ENCODE results near the gene MSI2.

Gene MSI2

GRCh38 chr17:57444682-57445450 lies 188.5 kb downstream of the MSI2 start:
- no peak for DNase-seq

- DNase-seq = no peak
Measured at GRCh38 chr17:57445772-57446472, 189.6 kb downstream of the MSI2 start.

GRCh38 chr17:57447357-57447989 lies 191.2 kb downstream of the MSI2 start:
- no peak for DNase-seq

- DNase-seq = no peak
Measured at GRCh38 chr17:57447990-57448758, 191.9 kb downstream of the MSI2 start.

- DNase-seq = no peak
Measured at GRCh38 chr17:57448759-57449283, 192.5 kb downstream of the MSI2 start.

GRCh38 chr17:57451191-57451590 lies 194.9 kb downstream of the MSI2 start:
- no peak for DNase-seq

- no peak for DNase-seq
Measured at GRCh38 chr17:57451643-57452042, 195.3 kb downstream of the MSI2 start.

- DNase-seq = no peak
Measured at GRCh38 chr17:57453841-57454425, 197.6 kb downstream of the MSI2 start.

GRCh38 chr17:57454729-57455062 lies 198.4 kb downstream of the MSI2 start:
- DNase-seq = no peak

GRCh38 chr17:57455063-57455914 lies 199.0 kb downstream of the MSI2 start:
- DNase-seq = no peak

- no peak for DNase-seq
Measured at GRCh38 chr17:57456622-57457021, 200.3 kb downstream of the MSI2 start.

GRCh38 chr17:57457188-57457587 lies 200.9 kb downstream of the MSI2 start:
- no peak for DNase-seq

GRCh38 chr17:57458718-57459285 lies 202.5 kb downstream of the MSI2 start:
- no peak for DNase-seq

- no peak for DNase-seq
Measured at GRCh38 chr17:57459286-57459915, 203.1 kb downstream of the MSI2 start.

- DNase-seq = peak; percentile 58
Measured at GRCh38 chr17:57461082-57461481, 204.8 kb downstream of the MSI2 start.

- DNase-seq = no peak
Measured at GRCh38 chr17:57462007-57462579, 205.8 kb downstream of the MSI2 start.

GRCh38 chr17:57463103-57463885 lies 207.0 kb downstream of the MSI2 start:
- DNase-seq = peak; percentile 88

- DNase-seq = no peak
Measured at GRCh38 chr17:57464191-57464864, 208.0 kb downstream of the MSI2 start.

GRCh38 chr17:57465610-57466009 lies 209.3 kb downstream of the MSI2 start:
- no peak for DNase-seq

All from activated CD4-positive, CD25-positive, alpha-beta regulatory T cell treated with anti-CD3 and anti-CD28 coated beads, Interleukin-2, amount 50 U/mL, for 72 hours (primary cell).